Activated T-cell treated with anti-CD3 and anti-CD28 coated beads, Interleukin-2, amount 50 U/mL, for 72 hours (primary cell): Measurements from ENCODE around the gene ATF6. TPM values are rescaled to one million over a fixed set of nuclear protein-coding genes. Genes with fewer than 3 reads are reported as not detected.
A peak's percentile ranks its signal among the peaks of the same experiment; 100 is the strongest.

ENCODE experiments used
- ATAC-seq, 2 donors: fragments of 150-1000 bp; cut with Tn5 transposase; replicated peaks in 1 of 2; 2 replicates each; pipeline ENCODE4 v1.10.0; 2021; ENCODE audit warnings: moderate library complexity in 2 of 2, mild to moderate bottlenecking in 1 of 2
- DNase-seq, 2 donors: peaks; one replicate each; pipeline ENCODE4 v3.0.0; 2021 to 2022; ENCODE audit warnings: mixed read lengths in 1 of 2
- H3K27ac Mint-ChIP-seq: one replicate; pipeline ENCODE4 v1.8.0; 2022; ENCODE audit warnings: mild to moderate bottlenecking, moderate library complexity, mixed read lengths
- H3K27me3 Mint-ChIP-seq: one replicate; pipeline ENCODE4 v1.8.0; 2022; ENCODE audit warnings: low read depth, mixed read lengths
- H3K36me3 Mint-ChIP-seq, 2 donors: one replicate each; pipeline ENCODE4 v1.8.0; 2022; ENCODE audit warnings: mixed read lengths in 2 of 2, mild to moderate bottlenecking in 1 of 2; ENCODE audit not compliant: insufficient read depth in 2 of 2
- H3K4me1 Mint-ChIP-seq: one replicate; pipeline ENCODE4 v1.8.0; 2022; ENCODE audit warnings: low read depth, mixed read lengths
- H3K4me3 Mint-ChIP-seq, 2 donors: one replicate each; pipeline ENCODE4 v1.8.0; 2022; ENCODE audit warnings: mild to moderate bottlenecking in 2 of 2, mixed read lengths in 2 of 2, moderate library complexity in 2 of 2
- H3K9me3 Mint-ChIP-seq, 2 donors: one replicate each; pipeline ENCODE4 v1.8.0; 2022; ENCODE audit warnings: mixed read lengths in 2 of 2
- total RNA-seq, 2 donors: library from RNA; stranded (reverse); gene quantifications; one replicate each; pipeline ENCODE4 v1.2.3, GENCODE V29; 2022

Gene ATF6
- total RNA-seq, 2 donors from 2014 or later = 23.7 to 28.4 TPM

- Mint-ChIP-seq H3K36me3 (peaks cover 2 to 10% of the 10 kb centered on the region in 2 donors), H3K9me3 (peaks cover 0 to 1% of the 10 kb centered on the region in 2 donors), H3K4me3 (peak overlapping the region; percentile 2 to 28), H3K4me1 (peaks cover 45% of the 10 kb centered on the region), H3K27ac (peak overlapping the region; percentile 72), H3K27me3 (no peaks in the 10 kb centered on the region)
- DNase-seq = no peak
- peak; percentile 57 to 72 for ATAC-seq
These were observed 167.8 kb downstream of the ATF6 start for GRCh38 chr1:161933592-161934588.

DNA sequence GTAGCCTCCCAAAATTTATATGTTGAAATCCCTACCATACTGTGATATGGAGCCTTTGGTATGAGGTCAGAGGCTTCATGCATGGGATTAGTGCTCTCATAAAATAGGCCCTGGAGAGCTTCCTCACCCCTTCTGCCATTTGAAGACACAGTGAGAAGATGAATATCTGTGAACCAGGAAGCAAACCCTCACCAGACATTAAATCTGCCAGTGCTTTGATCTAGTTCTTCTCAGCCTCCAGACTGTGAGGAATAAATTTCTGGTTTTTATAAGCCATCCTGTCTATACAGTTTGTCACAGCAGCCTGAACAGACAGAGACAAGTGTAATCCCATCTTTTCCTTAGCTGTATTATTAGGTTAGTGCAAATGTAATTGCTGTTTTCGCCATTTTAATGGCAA lies 169.1 kb downstream of the ATF6 start:
- Mint-ChIP-seq H3K27me3 (no peaks in the 10 kb centered on the region), H3K4me3 (no peak overlapping the region), H3K27ac (no peak overlapping the region), H3K9me3 (peaks cover 0 to 1% of the 10 kb centered on the region in 2 donors), H3K4me1 (peaks cover 43% of the 10 kb centered on the region), H3K36me3 (peaks cover 2 to 10% of the 10 kb centered on the region in 2 donors)
- no peak for DNase-seq
- ATAC-seq = no peak

DNA sequence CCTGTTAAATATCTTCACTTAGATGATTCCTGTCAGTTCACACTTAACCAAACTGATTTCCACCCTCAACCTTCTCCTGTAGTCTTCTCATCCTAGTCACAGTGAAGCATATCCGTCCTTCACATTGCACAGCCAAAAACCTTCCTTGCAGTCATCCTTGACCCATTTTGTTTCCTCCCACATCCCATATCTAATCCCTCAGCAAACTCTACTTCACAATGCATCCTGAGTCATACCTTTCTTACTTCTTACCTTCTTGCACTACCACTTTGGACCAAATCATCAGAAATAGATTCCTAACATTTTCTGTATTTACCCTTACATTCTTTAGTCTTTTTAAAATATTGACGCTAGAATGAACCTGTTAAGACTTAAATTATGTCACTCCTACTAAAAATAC lies 170.7 kb downstream of the ATF6 start:
- DNase-seq = no peak
- H3K27ac Mint-ChIP-seq = no peak overlapping the region
- ATAC-seq = no peak

GRCh38 chr1:161940866-161941591 lies 174.9 kb downstream of the ATF6 start:
- Mint-ChIP-seq H3K4me3 (no peak overlapping the region), H3K9me3 (no peaks in the 10 kb centered on the region), H3K36me3 (peaks cover 8 to 18% of the 10 kb centered on the region in 2 donors), H3K4me1 (peaks cover under 1% of the 10 kb centered on the region), H3K27me3 (no peaks in the 10 kb centered on the region), H3K27ac (no peak overlapping the region)
- DNase-seq = no peak
- ATAC-seq = no peak

More for the DNA sequence above, 170.7 kb downstream of the ATF6 start:
- peaks cover 2 to 10% of the 10 kb centered on the region in 2 donors for H3K36me3 Mint-ChIP-seq
- H3K9me3 Mint-ChIP-seq = peaks cover 0 to 1% of the 10 kb centered on the region in 2 donors
- no peaks in the 10 kb centered on the region for H3K27me3 Mint-ChIP-seq
- no peak overlapping the region for H3K4me3 Mint-ChIP-seq
- peaks cover 38% of the 10 kb centered on the region for H3K4me1 Mint-ChIP-seq

DNA sequence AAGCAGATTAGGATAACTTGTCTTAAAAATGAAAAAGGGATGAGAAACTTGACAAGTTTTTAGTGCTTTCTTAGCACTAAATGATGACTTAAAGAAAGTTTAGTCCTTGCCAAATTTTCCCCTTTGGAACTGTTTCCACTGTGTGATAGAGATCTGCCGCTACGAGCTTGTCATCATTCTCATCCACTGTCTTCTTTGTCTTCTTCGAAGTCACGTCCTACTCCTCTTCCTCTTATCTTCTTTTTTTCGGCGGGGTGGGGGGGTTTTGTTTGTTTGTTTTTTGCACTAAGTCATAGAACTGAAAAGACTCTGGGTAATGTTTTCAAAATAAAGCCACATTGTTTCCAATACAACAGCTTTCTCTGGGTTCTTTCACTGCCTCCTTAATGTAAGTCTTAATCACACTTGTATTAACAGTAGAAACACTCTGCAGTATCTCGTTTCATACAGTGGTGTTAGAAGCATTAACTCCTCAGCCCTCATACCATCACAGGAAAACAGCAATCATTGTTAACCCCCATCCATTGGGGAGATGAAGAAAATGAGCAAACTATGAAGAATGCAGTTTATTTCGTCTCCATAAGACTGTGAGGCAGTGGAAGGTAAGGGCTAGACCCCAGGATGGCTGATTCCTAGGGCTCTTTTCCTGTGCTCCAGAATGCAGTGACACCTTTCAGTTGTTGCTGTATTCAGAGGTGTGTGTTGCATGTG lies 175.8 kb downstream of the ATF6 start:
- H3K4me1 Mint-ChIP-seq = no peaks in the 10 kb centered on the region
- H3K36me3 Mint-ChIP-seq = peaks cover 6 to 13% of the 10 kb centered on the region in 2 donors
- no peak for ATAC-seq
- H3K4me3 Mint-ChIP-seq = no peak overlapping the region
- no peak for DNase-seq
- H3K9me3 Mint-ChIP-seq = no peaks in the 10 kb centered on the region
- no peaks in the 10 kb centered on the region for H3K27me3 Mint-ChIP-seq
- no peak overlapping the region for H3K27ac Mint-ChIP-seq

GRCh38 chr1:161943737-161944136 lies 177.6 kb downstream of the ATF6 start:
- no peak for DNase-seq
- no peaks in the 10 kb centered on the region for H3K27me3 Mint-ChIP-seq
- no peaks in the 10 kb centered on the region for H3K4me1 Mint-ChIP-seq
- H3K9me3 Mint-ChIP-seq = no peaks in the 10 kb centered on the region
- no peak for ATAC-seq
- H3K4me3 Mint-ChIP-seq = no peak overlapping the region
- H3K27ac Mint-ChIP-seq = no peak overlapping the region
- H3K36me3 Mint-ChIP-seq = peaks cover 7 to 13% of the 10 kb centered on the region in 2 donors

DNA sequence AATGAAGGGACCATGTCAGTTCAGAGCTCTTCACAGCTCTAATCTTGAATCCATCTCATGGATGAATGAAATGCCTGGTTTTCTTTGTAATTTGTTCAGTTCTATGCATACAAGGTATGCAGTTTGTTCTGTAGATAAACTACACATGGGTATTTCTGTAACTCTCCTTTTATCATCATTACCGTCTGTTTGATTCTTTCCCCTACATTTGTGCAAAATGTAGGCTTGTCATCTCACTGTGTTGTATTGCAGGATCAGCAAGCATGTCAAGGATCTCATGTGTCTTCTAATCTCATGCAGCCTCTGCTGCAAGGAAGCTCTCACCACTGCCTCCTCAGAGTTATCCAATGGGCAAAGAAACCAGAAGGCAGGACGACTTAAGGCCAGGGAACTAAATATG lies 178.3 kb downstream of the ATF6 start:
- no peak overlapping the region for H3K27ac Mint-ChIP-seq
- H3K4me1 Mint-ChIP-seq = no peaks in the 10 kb centered on the region
- DNase-seq = no peak
- no peaks in the 10 kb centered on the region for H3K27me3 Mint-ChIP-seq
- H3K9me3 Mint-ChIP-seq = no peaks in the 10 kb centered on the region
- no peak for ATAC-seq
- H3K36me3 Mint-ChIP-seq = peaks cover 7 to 13% of the 10 kb centered on the region in 2 donors
- H3K4me3 Mint-ChIP-seq = no peak overlapping the region

- Mint-ChIP-seq H3K27me3 (no peaks in the 10 kb centered on the region), H3K27ac (no peak overlapping the region), H3K4me3 (no peak overlapping the region), H3K4me1 (no peaks in the 10 kb centered on the region), H3K36me3 (peaks cover 7 to 13% of the 10 kb centered on the region in 2 donors), H3K9me3 (no peaks in the 10 kb centered on the region)
- DNase-seq = no peak
- no peak for ATAC-seq
These were observed 179.4 kb downstream of the ATF6 start for GRCh38 chr1:161945306-161946060.

DNA sequence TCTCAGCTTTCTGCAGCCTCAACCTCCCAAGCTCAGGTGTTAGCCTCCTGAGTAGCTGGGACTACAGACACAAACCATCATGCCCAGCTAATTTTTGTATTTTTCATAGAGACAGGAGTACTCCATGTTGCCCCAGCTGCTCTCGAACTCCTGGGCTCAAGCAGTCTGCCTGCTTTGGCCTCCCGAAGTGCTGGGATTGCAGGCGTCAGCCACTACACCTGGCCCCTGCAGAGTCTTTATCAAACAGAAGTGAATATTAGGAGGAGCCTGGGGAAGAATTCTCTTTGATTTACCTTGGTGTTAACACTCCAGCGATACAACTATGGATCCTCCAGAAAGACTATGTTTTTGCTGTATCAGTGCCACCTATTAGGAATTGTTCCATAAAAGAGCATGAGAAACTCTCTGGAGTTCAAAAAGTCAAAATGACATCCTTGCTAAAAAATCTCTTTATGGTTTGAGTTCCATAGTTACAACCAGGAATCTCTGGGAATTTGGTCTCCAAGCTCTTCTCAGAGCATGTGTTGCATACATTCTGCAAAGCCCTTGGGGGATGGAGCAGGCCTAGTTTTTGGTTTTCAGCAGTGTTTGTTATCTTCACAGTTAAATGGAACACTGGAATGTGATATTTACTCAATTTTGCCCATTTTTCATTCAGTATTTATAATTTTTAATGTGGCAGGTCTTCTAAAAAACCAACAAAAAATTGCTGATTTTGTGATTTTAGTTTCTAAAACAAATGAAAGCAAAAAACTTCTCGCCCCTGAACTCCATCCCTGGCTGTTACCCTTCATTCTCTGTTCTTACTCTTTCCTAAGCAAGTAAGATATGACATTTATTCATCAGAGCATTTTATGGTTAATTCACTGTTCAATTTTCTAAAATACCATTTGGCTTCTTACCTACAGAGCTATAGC lies 180.2 kb downstream of the ATF6 start:
- Mint-ChIP-seq H3K27me3 (no peaks in the 10 kb centered on the region), H3K4me3 (no peak overlapping the region), H3K9me3 (no peaks in the 10 kb centered on the region), H3K27ac (no peak overlapping the region), H3K36me3 (peaks cover 7 to 13% of the 10 kb centered on the region in 2 donors), H3K4me1 (no peaks in the 10 kb centered on the region)
- DNase-seq (no peak), ATAC-seq (no peak)

- Mint-ChIP-seq H3K27me3 (no peaks in the 10 kb centered on the region), H3K9me3 (no peaks in the 10 kb centered on the region), H3K36me3 (peaks cover 4 to 6% of the 10 kb centered on the region in 2 donors), H3K4me3 (no peak overlapping the region), H3K27ac (no peak overlapping the region), H3K4me1 (peaks cover 3% of the 10 kb centered on the region)
- no peak for DNase-seq
- no peak for ATAC-seq
These were observed 182.3 kb downstream of the ATF6 start for GRCh38 chr1:161948435-161948834.

- H3K36me3 Mint-ChIP-seq = peaks cover 1 to 8% of the 10 kb centered on the region in 2 donors
- no peaks in the 10 kb centered on the region for H3K9me3 Mint-ChIP-seq
- H3K4me1 Mint-ChIP-seq = peaks cover 14% of the 10 kb centered on the region
- DNase-seq = no peak
- no peak for ATAC-seq
- no peaks in the 10 kb centered on the region for H3K27me3 Mint-ChIP-seq
- H3K27ac Mint-ChIP-seq = no peak overlapping the region
- H3K4me3 Mint-ChIP-seq = no peak overlapping the region
These were observed 183.4 kb downstream of the ATF6 start for GRCh38 chr1:161949548-161949947.
